ENCODE measurements around the gene FTH1.

DNA sequence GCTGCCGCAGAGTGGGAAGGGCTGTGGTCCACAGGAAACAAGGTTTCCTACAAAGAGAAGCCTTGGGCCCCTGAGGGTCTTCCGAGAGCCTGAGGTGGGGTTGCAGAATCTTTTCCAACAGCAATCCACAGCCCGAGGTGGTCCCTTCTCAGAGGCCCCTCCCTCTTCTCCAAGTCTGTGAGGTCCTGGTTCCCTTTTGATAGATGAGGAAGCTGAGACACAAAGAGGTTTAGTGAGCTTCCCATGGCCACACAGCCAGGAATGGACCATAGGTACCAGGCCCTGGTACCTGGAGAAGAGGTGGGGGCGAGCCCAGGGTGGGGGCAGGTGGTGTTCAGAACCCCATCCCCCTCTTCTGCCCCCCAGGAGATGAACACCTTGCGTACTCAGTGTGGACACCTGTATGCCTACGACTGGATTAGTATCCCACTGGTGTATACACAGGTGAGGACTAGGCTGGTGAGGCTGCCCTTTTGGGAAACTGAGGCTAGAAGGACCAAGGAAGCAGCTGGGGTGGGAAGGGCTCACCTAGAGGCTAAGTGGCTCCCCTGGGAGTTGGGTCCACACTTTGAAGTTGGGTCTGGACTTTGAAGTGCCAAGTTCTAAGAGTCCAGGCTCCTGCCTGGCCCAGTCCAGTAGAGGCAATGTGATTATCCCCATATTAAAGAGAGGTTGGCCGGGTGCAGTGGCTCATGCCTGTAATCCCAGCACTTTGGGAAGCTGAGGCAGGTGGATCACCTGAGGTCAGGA is 10.2 kb downstream of the FTH1 start:
- TF ChIP-seq, protein P1, sequence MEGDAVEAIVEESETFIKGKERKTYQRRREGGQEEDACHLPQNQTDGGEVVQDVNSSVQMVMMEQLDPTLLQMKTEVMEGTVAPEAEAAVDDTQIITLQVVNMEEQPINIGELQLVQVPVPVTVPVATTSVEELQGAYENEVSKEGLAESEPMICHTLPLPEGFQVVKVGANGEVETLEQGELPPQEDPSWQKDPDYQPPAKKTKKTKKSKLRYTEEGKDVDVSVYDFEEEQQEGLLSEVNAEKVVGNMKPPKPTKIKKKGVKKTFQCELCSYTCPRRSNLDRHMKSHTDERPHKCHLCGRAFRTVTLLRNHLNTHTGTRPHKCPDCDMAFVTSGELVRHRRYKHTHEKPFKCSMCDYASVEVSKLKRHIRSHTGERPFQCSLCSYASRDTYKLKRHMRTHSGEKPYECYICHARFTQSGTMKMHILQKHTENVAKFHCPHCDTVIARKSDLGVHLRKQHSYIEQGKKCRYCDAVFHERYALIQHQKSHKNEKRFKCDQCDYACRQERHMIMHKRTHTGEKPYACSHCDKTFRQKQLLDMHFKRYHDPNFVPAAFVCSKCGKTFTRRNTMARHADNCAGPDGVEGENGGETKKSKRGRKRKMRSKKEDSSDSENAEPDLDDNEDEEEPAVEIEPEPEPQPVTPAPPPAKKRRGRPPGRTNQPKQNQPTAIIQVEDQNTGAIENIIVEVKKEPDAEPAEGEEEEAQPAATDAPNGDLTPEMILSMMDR (IDR thresholded peaks at IDR 0.05; ENCODE audit: low read depth, low read length, poor library complexity, severe bottlenecking), result no peak
- TF ChIP-seq EZH2phosphoT487 (IDR thresholded peaks at IDR 0.05; ENCODE audit: borderline replicate concordance, low read length), result no peak

All from DOHH2 (cell line).